Spleen (tissue), 11 donors: Measurements from ENCODE around the gene MDFI. TPM values are rescaled to one million over a fixed set of nuclear protein-coding genes. Genes with fewer than 3 reads are reported as not detected.

ENCODE experiments used
- DNase-seq: peaks from one replicate; pipeline ENCODE4 v3.0.0-alpha.2; 2020
- H3K27ac ChIP-seq, 8 donors: fragments of 200-600 bp; sonication (generic) in 7 of 8; 1 replicate in 4 of 8; 2 replicates in 4 of 8; pipeline versions ENCODE4 v1.5.0 to v1.8.0; 2016 to 2021; ENCODE audit warnings: inconsistent platforms in 4 of 8, mild to moderate bottlenecking in 4 of 8, moderate library complexity in 1 of 8
- H3K27me3 ChIP-seq, 7 donors: fragments of 200-600 bp; sonication (generic) in 6 of 7; replicated peaks in 1 of 7; 1 replicate in 4 of 7; 2 replicates in 3 of 7; pipeline versions ENCODE4 v1.5.0 to v1.8.0; 2016 to 2021; ENCODE audit warnings: inconsistent platforms in 3 of 7, mild to moderate bottlenecking in 1 of 7
- H3K36me3 ChIP-seq, 6 donors: fragments of 200-600 bp; sonication (generic) in 5 of 6; 1 replicate in 4 of 6; 2 replicates in 2 of 6; pipeline versions ENCODE4 v1.5.0 to v1.8.0; 2016 to 2021; ENCODE audit warnings: inconsistent platforms in 2 of 6
- H3K4me1 ChIP-seq, 6 donors: fragments of 200-600 bp; sonication (generic) in 5 of 6; 1 replicate in 3 of 6; 2 replicates in 3 of 6; pipeline versions ENCODE4 v1.5.0 to v1.8.0; 2016 to 2021; ENCODE audit warnings: inconsistent platforms in 3 of 6
- H3K4me3 ChIP-seq, 8 donors: fragments of 200-600 bp; sonication (generic) in 7 of 8; 1 replicate in 4 of 8; 2 replicates in 4 of 8; pipeline versions ENCODE4 v1.5.0 to v1.8.0; 2016 to 2021; ENCODE audit warnings: inconsistent platforms in 4 of 8, mild to moderate bottlenecking in 4 of 8, moderate library complexity in 2 of 8
- H3K9me3 ChIP-seq, 8 donors: fragments of 200-600 bp; sonication (generic) in 7 of 8; 1 replicate in 4 of 8; 2 replicates in 4 of 8; pipeline versions ENCODE4 v1.5.0 to v1.8.0; 2016 to 2021; ENCODE audit warnings: inconsistent platforms in 4 of 8
- POLR2A ChIP-seq, 3 donors: fragments of 450-650 bp; IDR thresholded peaks; one replicate each; pipeline ENCODE4 v1.5.1; 2017; ENCODE audit warnings: antibody characterized with exemption in 3 of 3, mild to moderate bottlenecking in 1 of 3
- POLR2AphosphoS5 ChIP-seq, 3 donors: sonication (generic); formaldehyde crosslinking; IDR thresholded peaks; one replicate each; pipeline ENCODE4 v1.5.1; 2017; ENCODE audit warnings: antibody characterized with exemption in 3 of 3
- WGBS, 5 donors: extraction: QIAGEN DNeasy Blood & Tissue Kit in 3 of 5; methylation state at CpG; one replicate each; pipeline versions ENCODE4 v1.1.5 to v1.1.7; 2013 to 2018; 5-methylcytosine and 5-hydroxymethylcytosine counted together
- intact Hi-C: fragments of 100-400 bp; cut with DNase I; formaldehyde crosslinking; loops from one replicate; pipeline ENCODE4 v1.15.0; 2023; ENCODE audit warnings: low total_unique reads
- polyA plus RNA-seq, 3 donors: library from polyadenylated mRNA; stranded (reverse); fragments of 200-250 nt; gene quantifications; one replicate each; pipeline ENCODE4 v1.2.1, GENCODE V29; 2013
- total RNA-seq, 7 donors: library from RNA; depleted of rRNA in 3 of 7; stranded (reverse); fragments of >200 nt in 3 of 7; fragmentation: NEBNext Ultra II Directional in 4 of 7; extraction: Animal tissue kit (Norgen Biotek cat#: 25700) in 4 of 7; gene quantifications; one replicate each; pipeline versions ENCODE4 v1.1.0 to v1.2.1, GENCODE V29; 2016 to 2021
- TF ChIP-seq, protein P1 (sequence below), 11 experiments: fragments of 200-600 bp in 7 of 11; fragments of 450-650 bp in 4 of 11; sonication (generic) in 4 of 11; IDR thresholded peaks in 8 of 11; conservative IDR thresholded peaks in 3 of 11; 1 replicate in 7 of 11; 2 replicates in 4 of 11; pipeline versions ENCODE4 v1.4.0 to v1.8.0; 2016 to 2021; ENCODE audit warnings: antibody characterized with exemption in 11 of 11, inconsistent platforms in 4 of 11, mild to moderate bottlenecking in 1 of 11
- donor health status: healthy with polysubstance abuse.
- donor health status: DM: no; HTN: no; CAD: no; lungs with moderate emphysema.
- donor health status: DM: no; HTN: no; CAD: no.
- donor health status: Bipolar disorder and iron deficiency.
- donor health status: healthy.
- donor health status: DM: no; HTN: no; CAD: no.
- donor health status: DM: yes; HTN: yes; CAD: no.

MDFI gene
- total and polyA plus RNA-seq, 10 donors: 0.28 to 0.82 (median 0.47) TPM; not detected in 5

DNA sequence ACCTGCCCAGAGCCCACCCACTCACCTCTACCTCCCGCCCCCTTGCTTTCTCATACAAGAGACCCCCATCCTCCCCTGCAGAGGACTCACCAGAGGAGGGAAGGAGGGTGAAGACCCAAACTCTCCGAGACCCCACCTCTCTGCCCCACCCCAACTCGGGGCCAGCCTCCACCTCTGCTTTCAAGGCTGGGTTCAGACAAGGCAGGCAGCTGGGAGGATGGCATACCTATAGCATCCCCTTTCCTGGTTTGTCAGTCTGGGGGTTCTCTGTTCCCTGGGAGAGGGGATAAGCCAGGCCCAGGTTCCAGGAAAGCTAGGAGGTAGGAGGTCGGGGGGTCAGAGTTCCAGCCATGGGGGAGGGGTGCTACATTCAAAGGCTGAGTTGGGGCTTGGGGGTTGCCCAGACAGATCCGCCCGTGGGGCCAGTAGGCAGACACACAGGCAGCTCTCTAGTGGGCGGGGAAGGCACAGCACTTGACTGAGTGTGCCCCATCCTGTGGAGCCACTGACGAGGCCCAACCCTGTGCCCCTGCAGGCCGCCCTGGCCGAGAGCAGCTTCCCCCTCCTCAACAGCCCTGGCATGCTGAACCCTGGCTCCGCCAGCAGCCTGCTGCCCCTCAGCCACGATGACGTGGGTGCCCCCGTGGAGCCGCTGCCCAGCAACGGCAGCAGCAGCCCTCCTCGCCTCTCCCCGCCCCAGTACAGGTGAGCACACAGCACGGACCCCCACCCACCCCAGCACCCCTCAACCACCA, 40.8 kb upstream of the MDFI start:
- Histone ChIP-seq H3K4me3 (no peak overlapping the region), H3K27me3 (no peaks in the 10 kb centered on the region), H3K27ac (no peak overlapping the region), H3K9me3 (no peaks in the 10 kb centered on the region), H3K36me3 (peaks cover 0 to 70% (median 18%) of the 10 kb centered on the region in 6 donors), H3K4me1 (peaks cover 0 to under 1% (median 0%) of the 10 kb centered on the region in 6 donors)
- intact Hi-C loops: no loop called here
- 85 to 94% (median 90%) methylated on average over 11 to 19 of the region's 19 CpGs for WGBS, 5 donors
- TF ChIP-seq, protein P1, sequence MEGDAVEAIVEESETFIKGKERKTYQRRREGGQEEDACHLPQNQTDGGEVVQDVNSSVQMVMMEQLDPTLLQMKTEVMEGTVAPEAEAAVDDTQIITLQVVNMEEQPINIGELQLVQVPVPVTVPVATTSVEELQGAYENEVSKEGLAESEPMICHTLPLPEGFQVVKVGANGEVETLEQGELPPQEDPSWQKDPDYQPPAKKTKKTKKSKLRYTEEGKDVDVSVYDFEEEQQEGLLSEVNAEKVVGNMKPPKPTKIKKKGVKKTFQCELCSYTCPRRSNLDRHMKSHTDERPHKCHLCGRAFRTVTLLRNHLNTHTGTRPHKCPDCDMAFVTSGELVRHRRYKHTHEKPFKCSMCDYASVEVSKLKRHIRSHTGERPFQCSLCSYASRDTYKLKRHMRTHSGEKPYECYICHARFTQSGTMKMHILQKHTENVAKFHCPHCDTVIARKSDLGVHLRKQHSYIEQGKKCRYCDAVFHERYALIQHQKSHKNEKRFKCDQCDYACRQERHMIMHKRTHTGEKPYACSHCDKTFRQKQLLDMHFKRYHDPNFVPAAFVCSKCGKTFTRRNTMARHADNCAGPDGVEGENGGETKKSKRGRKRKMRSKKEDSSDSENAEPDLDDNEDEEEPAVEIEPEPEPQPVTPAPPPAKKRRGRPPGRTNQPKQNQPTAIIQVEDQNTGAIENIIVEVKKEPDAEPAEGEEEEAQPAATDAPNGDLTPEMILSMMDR (IDR thresholded peaks at IDR 0.05 in 8 of 11, conservative IDR thresholded peaks at IDR 0.05 in 3 of 11): no peak
- TF ChIP-seq POLR2A (IDR thresholded peaks at IDR 0.05) (no peak), POLR2AphosphoS5 (IDR thresholded peaks at IDR 0.05) (no peak)
- DNase-seq: peak; percentile 73

DNA sequence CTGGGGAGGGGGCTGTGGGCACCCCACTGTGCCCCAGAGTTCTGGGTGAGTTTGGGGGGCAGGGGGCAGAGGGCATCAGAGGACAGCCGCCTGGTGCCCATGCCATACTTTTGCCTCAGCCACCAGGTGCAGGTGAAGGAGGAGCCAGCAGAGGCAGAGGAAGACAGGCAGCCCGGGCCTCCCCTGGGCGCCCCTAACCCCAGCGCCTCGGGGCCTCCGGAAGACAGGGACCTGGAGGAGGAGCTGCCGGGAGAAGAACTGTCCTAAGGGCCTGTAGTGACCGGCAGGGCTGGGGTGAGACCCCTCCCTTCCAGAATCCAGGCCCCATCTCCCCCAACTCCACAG, 39.6 kb upstream of the MDFI start:
- H3K4me1 ChIP-seq: peaks cover 0 to 12% (median 10%) of the 10 kb centered on the region in 6 donors
- H3K27me3 ChIP-seq: peaks cover 0 to 5% (median 0%) of the 10 kb centered on the region in 7 donors
- no peak for TF ChIP-seq POLR2AphosphoS5 (IDR thresholded peaks at IDR 0.05)
- no peak for TF ChIP-seq POLR2A (IDR thresholded peaks at IDR 0.05)
- TF ChIP-seq, protein P1 (IDR thresholded peaks at IDR 0.05 in 8 of 11, conservative IDR thresholded peaks at IDR 0.05 in 3 of 11): no peak
- DNase-seq: no peak
- H3K4me3 ChIP-seq: no peak overlapping the region
- H3K27ac ChIP-seq: no peak overlapping the region
- H3K36me3 ChIP-seq: peaks cover 0 to 63% (median 18%) of the 10 kb centered on the region in 6 donors
- no peaks in the 10 kb centered on the region for H3K9me3 ChIP-seq
- WGBS, 5 donors: 79 to 100% (median 94%) methylated on average over 3 to 8 of the region's 8 CpGs
- intact Hi-C loops: no loop called here

DNA sequence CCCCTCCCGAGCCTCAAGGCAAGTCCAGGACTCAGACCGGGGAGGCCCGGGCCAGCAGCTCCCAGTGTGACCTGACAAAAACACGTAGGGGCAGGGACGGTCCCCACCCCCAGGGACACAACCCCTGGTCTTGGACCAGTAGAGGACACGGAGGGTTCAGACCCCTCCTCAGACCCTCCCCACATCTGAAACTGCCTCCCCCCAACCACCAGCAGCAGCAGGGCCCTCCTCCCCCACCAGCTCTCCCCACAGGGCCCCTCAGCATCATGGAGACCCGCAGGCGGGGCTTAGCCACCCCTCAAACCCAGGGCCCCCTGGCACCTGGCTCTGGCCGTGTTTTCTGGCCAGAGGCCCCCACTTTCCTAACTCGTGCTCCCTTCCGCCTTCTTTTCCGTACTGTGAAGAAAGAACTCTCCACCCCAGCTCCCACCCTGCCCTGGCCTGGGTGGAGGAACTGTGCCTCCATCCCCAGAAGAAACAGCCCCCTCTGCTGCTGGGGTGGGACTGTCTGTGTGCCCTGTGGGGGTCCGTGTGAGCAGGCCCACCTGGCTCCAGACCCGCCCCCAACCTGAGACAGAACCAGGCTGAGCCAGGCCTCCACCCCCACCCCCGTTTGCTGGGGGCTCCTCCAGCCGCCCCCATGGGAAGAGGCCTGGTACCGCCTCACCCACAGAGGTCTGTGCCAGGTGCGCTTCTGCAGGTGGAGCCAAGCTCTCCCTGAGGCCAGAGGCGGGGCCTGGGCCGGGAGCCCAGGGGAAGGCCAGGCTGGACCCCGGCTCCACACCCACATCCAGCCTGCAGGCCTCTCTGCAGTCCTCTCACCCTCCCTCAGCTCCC, 39.0 kb upstream of the MDFI start:
- Histone ChIP-seq H3K36me3 (peaks cover 0 to 57% (median 18%) of the 10 kb centered on the region in 6 donors), H3K9me3 (no peaks in the 10 kb centered on the region), H3K27ac (no peak overlapping the region), H3K4me3 (no peak overlapping the region), H3K27me3 (peaks cover 0 to 11% (median 0%) of the 10 kb centered on the region in 7 donors), H3K4me1 (peaks cover 0 to 12% (median 10%) of the 10 kb centered on the region in 6 donors)
- no peak for TF ChIP-seq POLR2A (IDR thresholded peaks at IDR 0.05)
- TF ChIP-seq, protein P1 (IDR thresholded peaks at IDR 0.05 in 8 of 11, conservative IDR thresholded peaks at IDR 0.05 in 3 of 11): no peak
- TF ChIP-seq POLR2AphosphoS5 (IDR thresholded peaks at IDR 0.05): peak in 1 of 3 donors; percentile 7
- intact Hi-C loops: no loop called here
- 82 to 88% (median 85%) methylated on average over 14 to 21 of the region's 21 CpGs for WGBS, 5 donors
- DNase-seq: peak; percentile 61
